Measurements from ENCODE around the gene SMAD5.

DNA sequence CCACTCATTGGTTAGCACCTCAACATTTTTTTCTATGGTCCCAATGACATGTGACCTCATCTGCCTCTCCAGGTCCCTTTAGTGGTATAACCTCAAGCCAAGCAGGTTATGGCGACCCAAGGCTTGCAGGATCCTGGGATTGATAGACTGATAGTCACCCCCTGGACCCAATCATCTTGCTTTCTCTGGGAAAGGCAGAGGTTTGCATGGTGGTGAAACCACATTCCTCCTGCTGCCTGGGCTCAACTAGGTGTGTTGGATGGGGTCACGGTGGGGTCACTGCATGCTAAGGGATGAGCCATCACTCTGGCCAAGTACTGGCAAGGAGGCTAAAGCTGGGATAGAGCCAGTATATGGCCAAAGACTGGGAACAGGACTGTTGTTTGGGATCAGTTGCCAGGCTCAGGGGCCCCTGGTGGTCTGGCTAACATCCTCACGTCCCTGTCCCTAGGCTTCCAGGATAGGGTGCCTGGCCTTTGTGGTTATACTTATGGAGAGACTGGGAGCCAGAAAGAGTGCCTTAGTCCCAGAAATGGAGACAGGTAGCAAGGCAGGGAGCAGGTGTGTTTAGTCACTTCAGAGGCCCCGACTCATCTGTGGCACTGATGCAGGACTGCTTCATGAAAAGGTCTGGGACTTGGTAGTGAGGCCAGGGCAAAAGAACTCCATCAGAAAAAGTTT lies 65.0 kb downstream of the SMAD5 start:
- TF ChIP-seq POLR2AphosphoS5 (IDR thresholded peaks at IDR 0.05; ENCODE audit: low read depth, low read length): no peak
- TF ChIP-seq, protein P1, sequence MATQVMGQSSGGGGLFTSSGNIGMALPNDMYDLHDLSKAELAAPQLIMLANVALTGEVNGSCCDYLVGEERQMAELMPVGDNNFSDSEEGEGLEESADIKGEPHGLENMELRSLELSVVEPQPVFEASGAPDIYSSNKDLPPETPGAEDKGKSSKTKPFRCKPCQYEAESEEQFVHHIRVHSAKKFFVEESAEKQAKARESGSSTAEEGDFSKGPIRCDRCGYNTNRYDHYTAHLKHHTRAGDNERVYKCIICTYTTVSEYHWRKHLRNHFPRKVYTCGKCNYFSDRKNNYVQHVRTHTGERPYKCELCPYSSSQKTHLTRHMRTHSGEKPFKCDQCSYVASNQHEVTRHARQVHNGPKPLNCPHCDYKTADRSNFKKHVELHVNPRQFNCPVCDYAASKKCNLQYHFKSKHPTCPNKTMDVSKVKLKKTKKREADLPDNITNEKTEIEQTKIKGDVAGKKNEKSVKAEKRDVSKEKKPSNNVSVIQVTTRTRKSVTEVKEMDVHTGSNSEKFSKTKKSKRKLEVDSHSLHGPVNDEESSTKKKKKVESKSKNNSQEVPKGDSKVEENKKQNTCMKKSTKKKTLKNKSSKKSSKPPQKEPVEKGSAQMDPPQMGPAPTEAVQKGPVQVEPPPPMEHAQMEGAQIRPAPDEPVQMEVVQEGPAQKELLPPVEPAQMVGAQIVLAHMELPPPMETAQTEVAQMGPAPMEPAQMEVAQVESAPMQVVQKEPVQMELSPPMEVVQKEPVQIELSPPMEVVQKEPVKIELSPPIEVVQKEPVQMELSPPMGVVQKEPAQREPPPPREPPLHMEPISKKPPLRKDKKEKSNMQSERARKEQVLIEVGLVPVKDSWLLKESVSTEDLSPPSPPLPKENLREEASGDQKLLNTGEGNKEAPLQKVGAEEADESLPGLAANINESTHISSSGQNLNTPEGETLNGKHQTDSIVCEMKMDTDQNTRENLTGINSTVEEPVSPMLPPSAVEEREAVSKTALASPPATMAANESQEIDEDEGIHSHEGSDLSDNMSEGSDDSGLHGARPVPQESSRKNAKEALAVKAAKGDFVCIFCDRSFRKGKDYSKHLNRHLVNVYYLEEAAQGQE (IDR thresholded peaks at IDR 0.05; ENCODE audit: insufficient read depth in 1 of 2, low read depth in 2 of 2, low read length in 2 of 2): no peak

Data from PFSK-1 (cell line).